GM19395 (cell line): ENCODE measurements around the gene ZNF618.

Source experiments
- ATAC-seq: cut with Tn5 transposase; IDR thresholded peaks from one replicate; pipeline ENCODE4 v1.9.1; 2021; ENCODE audit warnings: mild to moderate bottlenecking, moderate library complexity; ENCODE audit not compliant: unreplicated experiment

The ZNF618 gene

GRCh38 chr9:113953531-113953930 is 77.4 kb downstream of the ZNF618 start:
- ATAC-seq: no peak

GRCh38 chr9:113954591-113954990 is 78.5 kb downstream of the ZNF618 start:
- ATAC-seq: no peak

GRCh38 chr9:113955076-113955752 is 79.1 kb downstream of the ZNF618 start:
- no peak for ATAC-seq

GRCh38 chr9:113956901-113957300 is 80.8 kb downstream of the ZNF618 start:
- ATAC-seq: no peak

- ATAC-seq: no peak
Observed at GRCh38 chr9:113957351-113957750, 81.2 kb downstream of the ZNF618 start.

GRCh38 chr9:113957821-113958341 is 81.8 kb downstream of the ZNF618 start:
- ATAC-seq: no peak

GRCh38 chr9:113958556-113958955 is 82.4 kb downstream of the ZNF618 start:
- ATAC-seq: no peak

- ATAC-seq: no peak
Observed at GRCh38 chr9:113960768-113961167, 84.7 kb downstream of the ZNF618 start.

GRCh38 chr9:113962396-113962795 is 86.3 kb downstream of the ZNF618 start:
- no peak for ATAC-seq

- no peak for ATAC-seq
Observed at GRCh38 chr9:113963017-113963620, 87.0 kb downstream of the ZNF618 start.

GRCh38 chr9:113963696-113964494 is 87.8 kb downstream of the ZNF618 start:
- no peak for ATAC-seq

- no peak for ATAC-seq
Observed at GRCh38 chr9:113964495-113965170, 88.5 kb downstream of the ZNF618 start.

GRCh38 chr9:113966394-113966793 is 90.3 kb downstream of the ZNF618 start:
- ATAC-seq: no peak

GRCh38 chr9:113967380-113967779 is 91.3 kb downstream of the ZNF618 start:
- no peak for ATAC-seq

- ATAC-seq: no peak
Observed at GRCh38 chr9:113969343-113969742, 93.2 kb downstream of the ZNF618 start.

GRCh38 chr9:113973226-113973625 is 97.1 kb downstream of the ZNF618 start:
- no peak for ATAC-seq

GRCh38 chr9:113973963-113974413 is 97.9 kb downstream of the ZNF618 start:
- ATAC-seq: no peak

- no peak for ATAC-seq
Observed at GRCh38 chr9:113976915-113977314, 100.8 kb downstream of the ZNF618 start.

- ATAC-seq: no peak
Observed at GRCh38 chr9:113978725-113979342, 102.7 kb downstream of the ZNF618 start.

GRCh38 chr9:113979343-113980127 is 103.4 kb downstream of the ZNF618 start:
- ATAC-seq: no peak
